Skeletal muscle cell (primary cell): ENCODE data around the gene MS4A4E.
"Not testable (repeated sequence)": the region's sequence is repeated elsewhere in the genome, so short reads cannot be mapped to it uniquely, and the experiment has no call there.

ENCODE experiments used
- DNase-seq: peaks from one replicate; pipeline ENCODE4 v3.0.0-alpha.2; 2010; ENCODE audit warnings: low read depth
- H3K4me3 ChIP-seq: 2 replicates; pipeline ENCODE4 v1.5.1; 2011; ENCODE audit warnings: low read depth, mild to moderate bottlenecking, control low read depth, low read length, moderate library complexity

Gene MS4A4E

DNA sequence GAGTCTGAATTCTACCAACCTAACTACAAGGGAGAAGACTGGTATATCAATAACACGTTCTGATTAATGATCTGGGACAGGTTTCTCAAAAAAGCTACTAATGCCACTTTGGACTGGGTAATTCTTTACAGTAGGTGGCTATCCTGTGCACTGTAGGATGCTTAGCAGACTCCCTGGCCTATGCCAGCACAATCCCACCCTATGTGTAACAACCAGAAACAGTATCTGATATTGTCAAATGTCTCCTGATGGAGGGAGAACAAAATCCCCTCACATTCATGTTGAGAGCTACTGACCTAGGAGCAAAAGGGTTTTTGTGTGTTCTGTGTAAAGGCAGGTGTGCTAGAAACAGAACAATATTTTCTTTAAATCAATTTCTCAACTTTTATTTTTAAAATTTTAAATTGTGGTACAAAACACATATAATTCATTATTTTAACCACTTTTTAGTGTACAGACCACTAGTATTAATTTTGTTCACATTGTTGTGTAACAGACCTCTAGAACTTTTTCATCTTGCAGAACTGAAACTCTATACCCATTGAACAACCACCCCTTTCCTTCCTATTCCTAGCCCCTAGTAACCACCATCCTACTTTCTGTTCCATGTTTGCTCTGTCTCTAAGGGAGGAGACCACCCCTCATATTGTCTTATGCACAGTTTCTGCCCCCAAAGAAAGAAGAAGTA lies 58.0 kb downstream of the MS4A4E start:
- no peak overlapping the region for H3K4me3 ChIP-seq
- DNase-seq = no peak

GRCh38 chr11:60183591-60184205 lies 59.2 kb downstream of the MS4A4E start:
- no peak overlapping the region for H3K4me3 ChIP-seq
- DNase-seq = no peak

DNA sequence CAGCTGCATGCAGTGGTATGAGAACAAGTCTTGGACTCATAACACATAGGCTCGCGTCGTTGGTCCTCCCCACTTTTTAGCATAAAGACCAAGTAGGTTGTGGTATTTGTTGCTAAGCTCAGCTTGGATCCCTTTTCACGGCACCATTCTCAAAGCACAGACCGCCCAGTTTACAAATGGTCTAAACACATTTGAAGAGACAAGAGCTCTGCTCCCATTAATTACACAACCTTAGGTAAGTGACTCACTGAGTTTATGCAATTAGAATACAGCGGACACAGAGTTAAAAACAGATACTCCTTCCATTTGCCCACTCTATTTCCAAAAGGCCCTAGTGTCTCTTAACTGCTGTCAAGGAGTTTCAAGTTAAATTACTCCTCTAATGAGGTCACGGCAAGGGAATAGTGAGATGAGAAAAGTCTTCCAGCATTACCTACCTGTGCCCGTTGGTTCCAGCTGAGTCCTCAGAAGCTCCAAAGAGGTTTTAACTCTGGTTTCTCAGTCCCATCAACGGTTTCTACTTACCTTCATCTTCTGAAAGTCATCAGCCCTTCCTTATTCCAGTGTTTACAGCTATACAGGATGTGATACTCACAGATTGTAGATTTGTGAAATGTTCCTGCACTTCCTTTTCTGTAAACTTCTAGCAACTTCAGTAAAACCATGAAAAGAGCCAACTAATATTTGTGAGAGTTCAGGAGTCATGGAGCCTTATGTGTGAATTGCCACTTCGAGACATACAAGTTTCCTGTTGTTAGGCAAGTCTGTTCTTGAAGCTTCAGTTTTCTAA lies 60.2 kb downstream of the MS4A4E start, which contains the start of gene MS4A6A:
MS4A6A (minus strand) TSS at position 543 of the 790 bp plus-strand sequence. CDS start 1,356 bp downstream, outside the sequence.
- no peak for DNase-seq
- no peak within 1 kb of the TSS for H3K4me3 ChIP-seq

DNA sequence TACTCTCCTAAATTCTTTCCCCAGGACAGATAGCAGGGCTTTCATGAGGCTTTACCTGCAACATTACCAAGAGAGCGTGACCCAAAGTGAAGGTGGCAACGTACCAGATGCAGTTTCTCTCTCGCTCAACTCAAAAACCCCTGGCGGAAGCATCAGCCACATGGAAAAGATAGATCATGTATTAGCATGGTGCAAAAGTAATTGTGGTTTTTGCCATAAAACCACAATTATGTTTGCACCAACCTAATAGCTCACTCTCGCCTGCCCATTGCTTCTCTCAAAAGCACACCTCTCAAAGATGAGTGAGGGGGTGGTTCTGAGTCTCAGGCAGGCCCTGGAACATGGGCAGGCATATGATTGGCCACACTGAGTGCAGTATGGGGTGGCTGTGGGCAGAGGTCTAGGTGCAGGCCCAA lies 67.1 kb downstream of the MS4A4E start:
- H3K4me3 ChIP-seq = no peak overlapping the region
- no peak for DNase-seq

GRCh38 chr11:60172011-60172410 lies 70.9 kb downstream of the MS4A4E start:
- H3K4me3 ChIP-seq = no peak overlapping the region
- no peak for DNase-seq

DNA sequence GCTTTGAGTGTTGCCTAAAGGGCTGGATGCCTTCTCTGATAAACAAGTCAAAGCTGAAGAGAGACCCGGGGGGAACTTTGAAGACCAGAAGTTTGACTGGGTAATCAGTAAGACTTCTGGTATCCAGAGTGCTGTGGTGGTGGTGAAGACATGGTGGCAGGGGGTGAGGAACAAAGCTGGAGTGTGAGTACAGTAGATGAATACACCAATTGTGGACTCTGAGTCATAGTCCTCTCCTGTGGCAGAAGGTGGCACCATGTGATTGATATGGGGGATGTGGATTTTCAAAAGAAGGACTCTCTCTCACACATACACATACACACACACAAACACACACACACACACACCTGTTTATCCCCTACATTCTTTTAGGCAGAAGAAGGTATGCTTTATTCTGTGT lies 72.4 kb downstream of the MS4A4E start:
- DNase-seq = no peak
- no peak overlapping the region for H3K4me3 ChIP-seq

- DNase-seq = no peak
- H3K4me3 ChIP-seq = no peak overlapping the region
Observed at GRCh38 chr11:60169264-60169915, 73.5 kb downstream of the MS4A4E start.

DNA sequence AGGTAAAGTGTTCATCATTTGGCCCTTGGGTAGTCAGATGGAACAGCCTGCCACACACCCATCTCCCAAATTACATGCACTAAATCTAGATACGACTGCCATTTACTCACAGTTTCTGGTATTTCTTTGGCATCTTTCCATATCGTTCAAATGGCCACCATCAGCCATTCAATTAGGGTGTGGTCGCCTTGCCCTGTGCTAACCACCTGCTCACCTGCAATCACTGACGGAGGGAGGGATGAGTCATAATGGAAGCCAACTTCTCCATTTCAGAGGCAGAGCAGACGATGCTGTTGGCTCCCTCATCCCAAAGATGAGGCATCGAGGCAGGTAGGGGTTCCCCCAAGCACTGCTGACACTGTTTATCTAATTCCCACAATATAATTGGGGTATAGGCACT lies 74.6 kb downstream of the MS4A4E start:
- DNase-seq = no peak
- H3K4me3 ChIP-seq = no peak overlapping the region

- no peak for DNase-seq
- H3K4me3 ChIP-seq = no peak overlapping the region
Observed at GRCh38 chr11:60165951-60166350, 77.0 kb downstream of the MS4A4E start.

DNA sequence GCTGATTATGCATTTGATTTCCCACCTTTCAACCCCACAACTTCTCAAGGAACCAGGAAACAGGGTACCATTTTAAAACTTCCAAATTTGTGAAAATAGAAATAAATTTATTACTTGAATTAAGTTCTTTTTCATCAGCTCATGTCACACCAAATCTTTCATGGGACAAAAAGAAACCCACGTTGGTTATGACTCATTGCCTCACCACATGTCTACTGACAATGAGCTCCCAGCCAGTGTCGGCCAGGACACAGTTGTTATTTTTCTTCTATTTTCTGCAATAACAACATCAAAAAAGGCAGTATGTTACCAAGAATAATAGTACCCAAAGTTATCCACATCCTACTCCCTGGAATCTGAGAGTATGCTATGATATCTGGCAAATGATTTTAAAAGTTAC lies 77.4 kb downstream of the MS4A4E start:
- H3K4me3 ChIP-seq = no peak overlapping the region

DNA sequence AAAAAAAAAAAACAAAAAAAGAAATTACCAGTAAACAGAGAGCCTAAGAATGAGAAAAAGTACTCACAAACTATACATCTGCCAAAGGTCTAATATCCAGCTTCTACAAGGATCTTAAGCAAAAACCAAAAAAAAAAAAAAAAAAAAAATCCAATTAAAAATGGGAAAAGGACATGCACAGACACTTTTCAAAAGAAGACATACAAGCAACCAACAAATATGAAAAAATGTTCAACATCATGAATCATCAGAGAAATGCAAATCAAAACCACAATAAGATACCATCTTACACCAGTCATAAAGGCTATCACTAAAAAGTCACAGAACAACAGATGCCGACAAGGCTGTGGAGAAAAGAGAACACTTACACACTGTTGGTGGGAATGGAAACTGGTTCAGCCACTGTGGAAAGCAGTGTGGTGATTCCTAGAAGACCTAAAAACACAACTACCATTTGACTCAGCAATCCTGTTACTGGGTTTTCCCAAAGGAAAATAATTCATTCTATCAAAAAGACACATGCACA lies 78.3 kb downstream of the MS4A4E start:
- DNase-seq = no peak
- no peak overlapping the region for H3K4me3 ChIP-seq

More for the DNA sequence above, 77.4 kb downstream of the MS4A4E start:
- no peak for DNase-seq

DNA sequence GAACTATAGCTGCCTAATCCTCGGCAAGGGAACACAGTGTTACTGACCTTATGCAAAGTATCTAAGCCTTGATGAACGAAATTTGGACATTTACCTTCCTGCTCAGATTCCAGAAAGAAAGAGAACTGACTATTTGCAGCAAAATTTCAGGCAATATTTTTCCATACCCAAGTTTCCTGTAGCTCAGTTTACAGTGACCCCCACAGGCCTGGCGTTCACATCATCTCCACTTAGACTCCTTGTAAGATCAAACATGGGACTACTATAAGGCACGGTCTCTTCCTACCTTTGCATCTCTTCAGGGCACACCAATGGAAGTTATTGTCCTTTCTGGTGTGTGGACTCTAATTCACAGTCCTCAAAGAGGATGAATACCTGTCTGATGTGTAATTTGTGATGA lies 81.2 kb downstream of the MS4A4E start:
- DNase-seq = no peak
- no peak overlapping the region for H3K4me3 ChIP-seq

- H3K4me3 ChIP-seq = no peak overlapping the region
- no peak for DNase-seq
Observed at GRCh38 chr11:60161107-60161506, 81.8 kb downstream of the MS4A4E start.

GRCh38 chr11:60159868-60160267 lies 83.1 kb downstream of the MS4A4E start:
- no peak for DNase-seq

GRCh38 chr11:60159284-60159683 lies 83.7 kb downstream of the MS4A4E start:
- DNase-seq = no peak

More at GRCh38 chr11:60159868-60160267, 83.1 kb downstream of the MS4A4E start:
- H3K4me3 ChIP-seq = no peak overlapping the region

GRCh38 chr11:60158636-60159035 lies 84.3 kb downstream of the MS4A4E start:
- H3K4me3 ChIP-seq = no peak overlapping the region
- DNase-seq = no peak

More at GRCh38 chr11:60159284-60159683, 83.7 kb downstream of the MS4A4E start:
- no peak overlapping the region for H3K4me3 ChIP-seq

GRCh38 chr11:60155931-60156330 lies 87.0 kb downstream of the MS4A4E start:
- no peak for DNase-seq
- H3K4me3 ChIP-seq = no peak overlapping the region

- not testable (repeated sequence) for H3K4me3 ChIP-seq, DNase-seq
Observed at GRCh38 chr11:60152727-60153126, 90.2 kb downstream of the MS4A4E start.

DNA sequence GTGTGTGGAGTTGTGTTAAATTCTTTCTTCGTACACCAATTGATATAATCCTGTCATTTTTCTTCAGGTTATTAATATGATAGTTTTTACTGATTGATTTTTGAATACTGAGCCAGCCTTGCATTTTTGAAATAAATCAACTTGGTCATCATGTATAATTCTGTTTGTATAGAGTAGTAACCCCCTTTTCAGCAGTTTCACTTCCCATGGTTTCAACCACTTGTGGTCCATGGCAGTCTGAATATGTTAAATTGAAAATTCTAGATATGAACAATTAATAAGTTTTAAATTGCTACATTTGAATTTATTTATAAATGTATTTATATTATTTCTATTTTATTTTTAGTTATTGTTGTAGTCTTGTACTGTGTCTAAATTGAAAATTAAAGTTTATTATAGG lies 92.7 kb downstream of the MS4A4E start:
- no peak overlapping the region for H3K4me3 ChIP-seq

More for the DNA sequence above, 92.7 kb downstream of the MS4A4E start:
- no peak for DNase-seq
